Ishikawa (cell line): ENCODE measurements around the gene SMCHD1.

Source experiments
- MAX ChIP-seq: IDR thresholded peaks from 2 replicates; pipeline ENCODE4 v1.6.1; 2012
- TEAD4 ChIP-seq: IDR thresholded peaks from 2 replicates; pipeline ENCODE4 v1.6.1; 2012

- TF ChIP-seq TEAD4 = no peak
- no peak for TF ChIP-seq MAX
These were observed 32.0 kb downstream of the SMCHD1 start for GRCh38 chr18:2687390-2688001.
